Measurements from ENCODE around the gene TIAM1. TPM values are rescaled to one million over a fixed set of nuclear protein-coding genes. Genes with fewer than 3 reads are reported as not detected.

Gene TIAM1
- total and polyA plus RNA-seq, 2 of the 8 experiments (the other 6 are each of a cell fraction or from before 2014, with no cell fraction given), result 10.1 to 30.7 TPM

- no peak for TF ChIP-seq ATF3 (IDR thresholded peaks at IDR 0.05; ENCODE audit: insufficient read depth, low read depth, low read length)
- no peak for TF ChIP-seq EZH2 (IDR thresholded peaks at IDR 0.05; ENCODE audit: low read depth, low read length, severe bottlenecking)
- TF ChIP-seq CBX5 (IDR thresholded peaks at IDR 0.05; ENCODE audit: low read depth, low read length), result no peak
- TF ChIP-seq EGR1 (IDR thresholded peaks at IDR 0.05; ENCODE audit: borderline replicate concordance, low read depth, low read length), result no peak
- no peak for TF ChIP-seq BRCA1 (IDR thresholded peaks at IDR 0.05; ENCODE audit: low read depth, low read length)
- TF ChIP-seq RXRA (IDR thresholded peaks at IDR 0.05; ENCODE audit: insufficient read depth, low read depth, low read length), result no peak
Measured at GRCh38 chr21:31340514-31340913, 3.5 kb downstream of the TIAM1 start (continued).
